Stimulated activated naive B cell treated with anti-CD40 and anti-IgM and Interleukin-4, amounts not matched to agents 10 μg/mL and 1 μg/mL and 100 μg/mL, for 72 hours (primary cell): ENCODE results near the gene PLAAT4.
"Not testable (repeated sequence)": the region's sequence is repeated elsewhere in the genome, so short reads cannot be mapped to it uniquely, and the experiment has no call there.

Experiments used
- ATAC-seq, 2 donors: fragments of 150-1000 bp; cut with Tn5 transposase; replicated peaks; 2 replicates each; pipeline ENCODE4 v1.10.0; 2021; ENCODE audit warnings: moderate library complexity in 1 of 2
- DNase-seq: peaks from one replicate; pipeline ENCODE4 v3.0.0; 2021
- H3K27ac Mint-ChIP-seq: one replicate; pipeline ENCODE4 v1.8.0; 2022; ENCODE audit warnings: mild to moderate bottlenecking, mixed read lengths
- H3K27me3 Mint-ChIP-seq, 2 donors: one replicate each; pipeline ENCODE4 v1.8.0; 2022; ENCODE audit warnings: mixed read lengths in 2 of 2
- H3K36me3 Mint-ChIP-seq, 2 donors: one replicate each; pipeline ENCODE4 v1.8.0; 2022; ENCODE audit warnings: mixed read lengths in 2 of 2, mild to moderate bottlenecking in 1 of 2
- H3K4me1 Mint-ChIP-seq, 2 donors: one replicate each; pipeline ENCODE4 v1.8.0; 2022; ENCODE audit warnings: mixed read lengths in 2 of 2, mild to moderate bottlenecking in 1 of 2
- H3K4me3 Mint-ChIP-seq, 2 donors: one replicate each; pipeline ENCODE4 v1.8.0; 2022; ENCODE audit warnings: mild to moderate bottlenecking in 2 of 2, mixed read lengths in 2 of 2, moderate library complexity in 1 of 2
- H3K9me3 Mint-ChIP-seq, 2 donors: one replicate each; pipeline ENCODE4 v1.8.0; 2022; ENCODE audit warnings: mixed read lengths in 2 of 2, mild to moderate bottlenecking in 1 of 2

PLAAT4 gene

DNA sequence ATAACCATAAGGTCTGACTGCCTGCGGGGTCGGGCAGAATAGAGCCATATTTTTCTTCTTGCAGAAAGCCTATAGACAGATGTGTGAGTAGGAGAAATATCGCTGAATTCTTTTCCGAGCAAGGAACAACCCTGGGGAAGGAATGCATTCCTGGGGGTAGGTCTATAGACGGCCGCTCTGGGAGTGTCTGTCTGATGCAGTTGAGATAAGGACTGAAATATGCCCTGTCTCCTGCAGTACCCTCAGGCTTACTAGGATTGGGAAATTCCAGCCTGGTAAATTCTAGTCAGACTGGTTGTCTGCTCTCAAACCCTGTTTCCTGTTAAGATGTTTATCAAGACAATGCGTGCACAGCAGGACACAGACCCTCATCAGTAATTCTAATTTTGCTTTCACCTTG is 44.6 kb downstream of the PLAAT4 start:
- not testable (repeated sequence) for DNase-seq, H3K27ac Mint-ChIP-seq, H3K27me3 Mint-ChIP-seq, H3K4me3 Mint-ChIP-seq, H3K4me1 Mint-ChIP-seq, ATAC-seq
- peaks cover 2 to 18% of the 10 kb centered on the region in 2 donors for H3K36me3 Mint-ChIP-seq
- H3K9me3 Mint-ChIP-seq = peaks cover 17 to 20% of the 10 kb centered on the region in 2 donors

DNA sequence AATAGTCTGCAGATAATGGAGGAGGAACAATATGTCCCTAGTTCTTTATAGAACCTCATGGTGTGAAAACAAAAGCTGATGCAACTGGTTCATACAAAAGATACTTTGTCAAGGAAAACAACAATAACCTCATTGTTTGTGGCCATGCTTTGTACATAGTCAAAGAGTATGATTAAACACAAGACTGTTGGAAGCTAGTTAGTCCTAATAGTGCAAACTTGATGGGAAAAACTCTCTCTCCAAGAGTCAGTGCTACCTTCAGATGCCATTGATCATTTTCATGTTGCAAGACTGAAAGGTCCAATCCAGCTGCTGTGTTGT is 46.7 kb downstream of the PLAAT4 start:
- H3K4me3 Mint-ChIP-seq = no peak overlapping the region
- peaks cover 2 to 15% of the 10 kb centered on the region in 2 donors for H3K36me3 Mint-ChIP-seq
- DNase-seq = no peak
- H3K27me3 Mint-ChIP-seq = peaks cover 3 to 6% of the 10 kb centered on the region in 2 donors
- no peak overlapping the region for H3K27ac Mint-ChIP-seq
- no peaks in the 10 kb centered on the region for H3K4me1 Mint-ChIP-seq
- no peak for ATAC-seq
- H3K9me3 Mint-ChIP-seq = peaks cover 17 to 18% of the 10 kb centered on the region in 2 donors

DNA sequence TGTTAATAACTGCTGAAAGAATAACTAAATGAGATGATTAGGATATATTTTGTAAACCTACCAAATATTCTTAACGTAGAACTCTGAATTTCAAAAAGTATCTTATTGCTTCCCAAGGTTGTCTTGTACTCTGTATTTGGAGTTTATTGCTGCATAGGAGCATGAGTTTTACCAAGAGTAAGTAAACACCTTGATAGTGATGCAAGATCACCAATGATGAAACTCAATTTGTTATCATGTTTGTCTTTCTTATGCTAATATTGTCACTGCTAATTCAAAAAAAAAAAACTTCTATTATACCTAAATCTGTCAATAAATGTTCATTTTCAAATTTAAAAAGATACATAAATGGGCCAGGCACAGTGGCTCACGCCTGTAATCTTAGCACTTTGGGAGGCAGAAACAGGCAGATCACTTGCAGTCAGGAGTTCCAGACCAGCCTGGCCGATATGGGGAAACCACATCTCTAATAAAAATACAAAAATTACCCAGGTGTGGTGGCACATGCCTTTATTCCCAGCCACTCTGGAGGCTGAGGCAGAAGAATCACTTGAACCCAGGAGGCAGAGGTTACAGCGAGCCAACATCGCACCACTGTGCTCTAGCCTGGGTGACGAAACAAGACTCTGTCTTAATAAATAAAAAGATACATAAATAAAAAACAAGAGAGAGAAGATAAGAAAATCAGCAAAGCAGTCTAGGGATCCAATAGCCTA is 50.0 kb downstream of the PLAAT4 start:
- ATAC-seq (no peak), DNase-seq (no peak)
- Mint-ChIP-seq H3K27ac (no peak overlapping the region), H3K4me1 (no peaks in the 10 kb centered on the region), H3K4me3 (no peak overlapping the region), H3K36me3 (peaks cover 0 to 7% of the 10 kb centered on the region in 2 donors), H3K27me3 (peaks cover 3 to 6% of the 10 kb centered on the region in 2 donors), H3K9me3 (peaks cover 7% of the 10 kb centered on the region in 2 donors)

DNA sequence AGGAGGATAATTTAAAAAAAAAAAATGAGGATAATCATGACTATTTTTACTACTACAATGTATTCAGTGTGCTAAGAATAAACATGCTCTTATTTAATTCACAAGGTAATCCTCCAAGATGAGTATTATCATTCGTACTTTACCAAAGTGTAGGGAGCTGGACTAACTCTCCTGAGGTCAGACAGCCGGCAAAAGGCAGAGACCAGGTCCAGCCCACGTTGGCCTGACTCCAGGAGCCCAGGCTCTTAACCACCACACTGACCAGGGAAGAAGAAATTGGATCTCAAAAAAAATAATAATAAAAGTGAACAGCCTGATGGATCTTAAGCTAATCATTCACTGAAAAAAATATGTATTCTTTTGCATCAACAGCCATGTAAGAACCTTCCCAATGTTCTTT is 52.4 kb downstream of the PLAAT4 start:
- H3K9me3 Mint-ChIP-seq = no peaks in the 10 kb centered on the region
- no peak overlapping the region for H3K27ac Mint-ChIP-seq
- DNase-seq (no peak), ATAC-seq (no peak)
- H3K4me1 Mint-ChIP-seq = peaks cover 1 to 2% of the 10 kb centered on the region in 2 donors
- peaks cover 3 to 6% of the 10 kb centered on the region in 2 donors for H3K27me3 Mint-ChIP-seq
- H3K36me3 Mint-ChIP-seq = no peaks in the 10 kb centered on the region
- H3K4me3 Mint-ChIP-seq = no peak overlapping the region

DNA sequence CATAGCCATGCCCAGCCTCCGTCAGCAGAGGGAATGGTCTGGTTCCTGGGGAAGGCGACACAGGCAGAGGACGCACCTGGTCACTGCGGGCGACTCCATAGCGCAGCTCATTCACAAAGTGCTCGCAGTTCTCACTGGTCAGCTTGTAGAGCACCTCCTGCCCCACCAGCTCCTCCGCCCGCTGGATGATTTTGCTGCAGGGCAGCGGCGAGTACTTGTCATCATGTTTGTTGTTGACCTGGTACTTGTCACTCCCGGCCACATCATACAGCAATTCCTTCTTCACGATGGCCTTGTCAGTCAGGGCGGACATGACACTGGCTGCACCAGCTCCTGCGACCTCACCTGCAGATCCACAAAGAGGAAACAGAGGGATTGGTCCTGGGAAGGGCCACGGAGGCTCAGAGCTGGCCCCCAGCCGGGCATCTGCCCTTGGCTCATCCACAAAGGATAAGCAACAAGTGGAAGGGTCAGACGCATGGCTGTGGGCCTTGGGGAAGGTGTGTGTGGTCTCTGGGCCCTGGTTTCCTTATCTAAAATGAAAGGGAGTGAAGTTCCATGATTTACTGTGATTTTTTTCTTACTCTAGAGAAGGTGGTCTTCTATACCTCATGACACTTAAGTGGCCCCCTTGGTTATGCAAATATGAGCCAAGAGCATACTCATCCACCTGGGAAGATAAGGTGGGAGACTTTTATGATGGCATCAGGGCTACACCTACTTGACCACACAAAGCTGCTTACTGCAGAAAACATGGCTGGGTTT is 53.6 kb downstream of the PLAAT4 start:
- DNase-seq (no peak), ATAC-seq (no peak)
- H3K4me3 Mint-ChIP-seq = no peak overlapping the region
- H3K9me3 Mint-ChIP-seq = no peaks in the 10 kb centered on the region
- H3K27me3 Mint-ChIP-seq = peaks cover 3 to 13% of the 10 kb centered on the region in 2 donors
- peaks cover 5 to 7% of the 10 kb centered on the region in 2 donors for H3K4me1 Mint-ChIP-seq
- no peaks in the 10 kb centered on the region for H3K36me3 Mint-ChIP-seq
- H3K27ac Mint-ChIP-seq = no peak overlapping the region

DNA sequence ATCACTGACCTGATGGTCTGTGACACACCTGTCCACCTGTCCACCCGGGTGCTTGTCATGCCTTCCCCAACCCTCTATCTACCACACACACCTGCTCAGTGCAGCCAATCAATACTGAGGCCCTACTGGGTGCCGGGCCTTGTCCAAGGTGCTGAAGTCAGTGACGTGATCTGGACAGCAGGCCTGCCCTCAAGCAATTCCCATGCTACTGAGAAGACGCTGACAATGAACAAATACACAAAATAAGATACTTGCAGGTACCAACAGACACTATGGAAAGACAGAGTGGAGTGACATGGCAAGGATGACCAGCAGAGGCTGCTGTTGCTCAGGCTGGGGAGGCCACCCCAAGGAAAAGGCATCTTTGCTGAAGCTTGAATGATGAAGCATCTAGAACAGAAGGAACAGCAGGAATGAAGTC is 56.4 kb downstream of the PLAAT4 start:
- ATAC-seq = peak; percentile 39 to 46
- H3K4me3 Mint-ChIP-seq = no peak overlapping the region
- no peak for DNase-seq

DNA sequence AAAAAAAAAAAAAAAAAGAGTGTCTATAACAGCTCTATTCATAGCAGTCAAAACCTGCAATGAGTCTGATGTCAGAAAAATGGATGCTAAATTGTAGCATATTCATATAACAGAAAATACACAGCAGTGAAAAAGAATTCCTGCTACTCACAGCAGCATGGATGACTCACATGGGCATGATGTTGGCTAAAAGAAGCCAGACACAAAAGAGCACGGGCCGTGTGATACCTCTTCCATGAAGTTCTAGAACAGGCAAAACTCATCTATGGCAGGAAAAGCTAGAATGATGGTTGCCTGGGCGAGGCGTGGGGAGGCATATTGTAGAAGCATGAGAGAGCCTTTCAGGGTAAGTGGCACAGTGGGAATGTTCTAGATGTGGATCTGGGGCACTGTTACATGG is 58.7 kb downstream of the PLAAT4 start:
- Mint-ChIP-seq H3K27me3 (peaks cover 0 to 7% of the 10 kb centered on the region in 2 donors), H3K4me1 (peaks cover 5 to 7% of the 10 kb centered on the region in 2 donors), H3K27ac (no peak overlapping the region), H3K4me3 (no peak overlapping the region), H3K36me3 (no peaks in the 10 kb centered on the region), H3K9me3 (no peaks in the 10 kb centered on the region)
- ATAC-seq (no peak), DNase-seq (no peak)

More for the DNA sequence above, 56.4 kb downstream of the PLAAT4 start:
- Mint-ChIP-seq H3K9me3 (no peaks in the 10 kb centered on the region), H3K4me1 (peaks cover 5 to 7% of the 10 kb centered on the region in 2 donors), H3K27me3 (peaks cover 0 to 7% of the 10 kb centered on the region in 2 donors), H3K36me3 (no peaks in the 10 kb centered on the region), H3K27ac (no peak overlapping the region)
